HepG2 (cell line): ENCODE results near the gene FAM240A. TPM values are rescaled to one million over a fixed set of nuclear protein-coding genes. Genes with fewer than 3 reads are reported as not detected.

Source experiments
- ATAC-seq: fragments of 200-7000 bp; cut with Tn5 transposase; 3 replicates; pipeline ENCODE4 v1.9.1; 2020; ENCODE audit warnings: mild to moderate bottlenecking, moderate library complexity
- BruUV-seq: library from RNA; stranded (reverse); fragments of 400-500 nt; replicated peaks from 2 replicates; lab custom pipeline; 2021; lab: Mats Ljungman, UMichigan
- CTCF ChIA-PET: fragments of 300-600 bp; formaldehyde crosslinking; extraction: SDS; loops from one replicate; lab custom pipeline; 2021; ENCODE audit warnings: low total read pairs, inconsistent platforms, low intra/inter-chr PET ratio; lab: Yijun Ruan, JAX
- POLR2A ChIA-PET: fragments of 350-600 bp; sonication (Branson Sonifier 250); formaldehyde crosslinking; loops from one replicate; lab custom pipeline; 2020; ENCODE audit warnings: antibody characterized with exemption, inconsistent platforms; lab: Yijun Ruan, JAX
- DNase-seq: peaks from one replicate; pipeline ENCODE4 v3.0.0-alpha.2; 2015; ENCODE audit warnings: low spot score
- FAIRE-seq: peaks from 3 replicates; lab custom pipeline; 2011; peaks lifted over from hg19 to GRCh38; lab: Jason Lieb, UNC
- H2AFZ ChIP-seq: one replicate; pipeline ENCODE4 v1.6.1; 2011; ENCODE audit warnings: low read length, inconsistent platforms
- H3K27ac ChIP-seq: fragments of 300-600 bp; 3 replicates; pipeline ENCODE4 v1.8.0; 2011; ENCODE audit warnings: mixed run types, mild to moderate bottlenecking, mixed read lengths, low read length, inconsistent platforms; ENCODE audit not compliant: insufficient read depth; ENCODE audit errors: extremely low read length
- H3K27me3 ChIP-seq, 2 experiments: fragments of 200-600 bp in 1 of 2; 2 replicates in 1 of 2; 3 replicates in 1 of 2; pipeline versions ENCODE4 v1.6.0 to v1.8.0; 2011; ENCODE audit warnings: low read length in 2 of 2, mild to moderate bottlenecking in 2 of 2, moderate library complexity in 2 of 2, inconsistent platforms in 1 of 2; ENCODE audit not compliant: insufficient read depth in 2 of 2, control insufficient read depth in 1 of 2
- H3K36me3 ChIP-seq, 2 experiments: fragments of 200-600 bp in 1 of 2; replicated peaks in 1 of 2; 2 replicates in 1 of 2; 3 replicates in 1 of 2; pipeline versions ENCODE4 v1.5.1 to v1.8.0; 2011; ENCODE audit warnings: low read length in 2 of 2, inconsistent platforms in 1 of 2; ENCODE audit not compliant: insufficient read depth in 2 of 2, control insufficient read depth in 1 of 2
- H3K4me1 ChIP-seq: 2 replicates; pipeline ENCODE4 v1.5.1; 2012; ENCODE audit warnings: low read length, inconsistent platforms; ENCODE audit not compliant: insufficient read depth
- H3K4me2 ChIP-seq: 2 replicates; pipeline ENCODE4 v1.6.0; 2011; ENCODE audit warnings: low read depth, low read length, inconsistent platforms
- H3K4me3 ChIP-seq, 3 experiments: fragments of 200-600 bp in 1 of 3; sonication (generic), shearing (Covaris generic) in 1 of 3; replicated peaks in 1 of 3; 2 replicates each; pipeline ENCODE4 v1.5.1; 2011 to 2016; ENCODE audit warnings: low read length in 3 of 3, inconsistent platforms in 2 of 3, low read depth in 2 of 3, mild to moderate bottlenecking in 2 of 3, control low read depth in 1 of 3, mixed read lengths in 1 of 3; ENCODE audit not compliant: insufficient read depth in 1 of 3
- H3K79me2 ChIP-seq: one replicate; pipeline ENCODE4 v1.6.1; 2011; ENCODE audit warnings: low read length, inconsistent platforms; ENCODE audit not compliant: insufficient read depth
- H3K9ac ChIP-seq: 2 replicates; pipeline ENCODE4 v1.6.0; 2011; ENCODE audit warnings: mild to moderate bottlenecking, low read depth, low read length, inconsistent platforms; ENCODE audit not compliant: insufficient read depth
- H3K9me3 ChIP-seq: 2 replicates; pipeline ENCODE4 v1.5.1; 2012; ENCODE audit warnings: mild to moderate bottlenecking, low read length
- H4K20me1 ChIP-seq: 2 replicates; pipeline ENCODE4 v1.6.0; 2011; ENCODE audit warnings: inconsistent platforms, mild to moderate bottlenecking, low read length, moderate library complexity; ENCODE audit not compliant: insufficient read depth
- ASH2L ChIP-seq: fragments of 300-600, 200-600 bp; sonication (generic); IDR thresholded peaks from 2 replicates; pipeline ENCODE4 v1.7.0; 2017; ENCODE audit warnings: low read depth, mild to moderate bottlenecking, moderate library complexity, mixed read lengths, low read length; ENCODE audit not compliant: insufficient read length
- DNMT1 ChIP-seq: sonication (generic); formaldehyde crosslinking; IDR thresholded peaks from 2 replicates; pipeline ENCODE4 v1.5.1; 2020; ENCODE audit warnings: mild to moderate bottlenecking, missing genetic modification reagents
- KDM2A ChIP-seq: sonication (generic); formaldehyde crosslinking; IDR thresholded peaks from 2 replicates; pipeline ENCODE4 v1.4.0; 2020; ENCODE audit warnings: low read depth, missing genetic modification reagents, borderline replicate concordance
- KLF6 ChIP-seq: IDR thresholded peaks from 2 replicates; pipeline ENCODE4 v1.8.0; 2016; ENCODE audit warnings: missing biosample characterization, missing genetic modification reagents
- POLR2AphosphoS2 ChIP-seq: IDR thresholded peaks from 2 replicates; pipeline ENCODE4 v1.6.1; 2011; ENCODE audit warnings: low read depth, low read length, improper control_type of control experiment
- RBM22 ChIP-seq: fragments of 200-400 bp; formaldehyde crosslinking; optimal IDR thresholded peaks from 2 replicates; pipeline ENCODE3; 2017; ENCODE audit warnings: mild to moderate bottlenecking, low read length, moderate library complexity
- TAF1 ChIP-seq: sonication (generic); formaldehyde crosslinking; IDR thresholded peaks from 2 replicates; pipeline ENCODE4 v1.4.0; 2020; ENCODE audit warnings: missing genetic modification reagents
- ZNF224 ChIP-seq: sonication (generic); formaldehyde crosslinking; IDR thresholded peaks from 2 replicates; pipeline ENCODE4 v1.5.0; 2020; ENCODE audit warnings: mild to moderate bottlenecking, missing genetic modification reagents
- ZNF317 ChIP-seq: sonication (generic); formaldehyde crosslinking; IDR thresholded peaks from 2 replicates; pipeline ENCODE4 v1.5.0; 2020; ENCODE audit warnings: mild to moderate bottlenecking, missing genetic modification reagents
- ZNF326 ChIP-seq: sonication (generic); formaldehyde crosslinking; IDR thresholded peaks from 2 replicates; pipeline ENCODE4 v1.4.0; 2020; ENCODE audit warnings: missing genetic modification reagents, borderline replicate concordance
- ZNF747 ChIP-seq: sonication (generic); formaldehyde crosslinking; IDR thresholded peaks from 2 replicates; pipeline ENCODE4 v1.8.1; 2023; ENCODE audit warnings: missing genetic modification reagents, mild to moderate bottlenecking, borderline replicate concordance
- WGBS: methylation state at CpG from one replicate; pipeline ENCODE4 v1.1.6; 2017; ENCODE audit warnings: low lambda C conversion rate; 5-methylcytosine and 5-hydroxymethylcytosine counted together
- in situ Hi-C: cut with HindIII; loops from 2 replicates; pipeline ENCODE4 v1.10.0; 2017; ENCODE audit warnings: low pct_unique_long_range_greater_than_20kb; ENCODE audit not compliant: extremely low pct_ligation_motif_present
- intact Hi-C: fragments of 100-400 bp; cut with micrococcal nuclease; formaldehyde crosslinking; loops from one replicate; pipeline ENCODE4 v1.10.0; 2022; ENCODE audit not compliant: unreplicated experiment
- polyA plus RNA-seq, 8 experiments: library from polyadenylated mRNA; depleted of rRNA in 3 of 8; stranded (reverse) in 7 of 8; unstranded in 1 of 8; fragments of >200 nt; fragmentation: Illumina TruSeq in 4 of 8; extraction: Trizol in 4 of 8; gene quantifications; 2 replicates each; pipeline versions ENCODE4 v1.2.1 to v1.2.3, GENCODE V29; 2011 to 2016; ENCODE audit warnings: low read depth in 4 of 8, missing spikeins in 1 of 8, mixed read lengths in 1 of 8; ENCODE audit not compliant: insufficient read depth in 1 of 8
- total RNA-seq, 5 experiments: library from RNA; depleted of rRNA; stranded (reverse); fragments of >200 nt; fragmentation: Illumina TruSeq; extraction: Trizol; gene quantifications; 2 replicates each; pipeline ENCODE4 v1.2.3, GENCODE V29; 2016; ENCODE audit warnings: low read depth in 1 of 5
- TF ChIP-seq, protein P1 (sequence below): sonication (generic); formaldehyde crosslinking; IDR thresholded peaks from 2 replicates; pipeline ENCODE4 v1.4.0; 2020; ENCODE audit warnings: missing genetic modification reagents, borderline replicate concordance

The FAM240A gene
- total and polyA plus RNA-seq, 2 of the 13 experiments (the other 11 are each of a cell fraction or from before 2014, with no cell fraction given), result not detected

DNA sequence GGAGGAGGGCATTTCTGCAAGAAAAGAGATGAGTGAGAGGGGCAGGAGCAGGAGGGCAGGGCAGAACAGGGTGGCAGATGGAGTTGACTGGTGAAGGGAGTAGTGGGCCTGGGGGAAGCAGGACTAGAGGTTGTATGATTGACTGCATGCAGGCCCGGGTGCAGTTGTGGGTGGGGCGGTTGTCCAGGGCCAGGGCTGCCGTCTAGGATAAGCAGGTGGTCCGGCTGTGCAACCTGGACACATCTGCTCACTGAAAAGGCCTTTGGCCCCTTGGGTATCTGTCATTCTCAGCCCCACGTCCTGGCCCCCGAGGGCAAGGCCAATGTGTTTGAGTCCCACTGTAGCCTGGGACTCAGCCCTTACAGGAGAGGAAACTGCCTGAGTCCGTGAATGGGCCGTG is 55.8 kb downstream of the FAM240A start (continued):
- no peak for TF ChIP-seq POLR2AphosphoS2
- no peak for TF ChIP-seq RBM22

DNA sequence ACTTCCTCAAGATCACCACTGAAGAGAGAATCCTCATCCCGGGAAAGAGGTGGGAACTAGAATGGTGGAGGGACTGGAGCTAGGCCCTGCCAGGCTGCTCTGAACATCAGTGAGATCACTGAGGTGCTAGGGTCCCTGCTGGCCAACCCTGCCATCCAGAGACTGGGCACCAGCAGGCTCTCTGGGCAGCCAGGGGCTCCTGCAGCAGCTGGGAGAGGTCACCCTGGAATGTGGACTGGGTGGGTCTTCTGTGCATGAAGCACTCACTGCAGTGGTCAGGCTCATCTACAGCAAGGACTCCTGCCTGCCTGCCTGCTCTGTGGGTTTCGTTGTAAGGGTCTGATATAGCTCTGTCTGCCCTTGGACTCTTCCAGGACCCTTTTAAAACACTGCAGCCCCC is 56.3 kb downstream of the FAM240A start:
- no TSS peak for BruUV-seq
- no peak for ATAC-seq

DNA sequence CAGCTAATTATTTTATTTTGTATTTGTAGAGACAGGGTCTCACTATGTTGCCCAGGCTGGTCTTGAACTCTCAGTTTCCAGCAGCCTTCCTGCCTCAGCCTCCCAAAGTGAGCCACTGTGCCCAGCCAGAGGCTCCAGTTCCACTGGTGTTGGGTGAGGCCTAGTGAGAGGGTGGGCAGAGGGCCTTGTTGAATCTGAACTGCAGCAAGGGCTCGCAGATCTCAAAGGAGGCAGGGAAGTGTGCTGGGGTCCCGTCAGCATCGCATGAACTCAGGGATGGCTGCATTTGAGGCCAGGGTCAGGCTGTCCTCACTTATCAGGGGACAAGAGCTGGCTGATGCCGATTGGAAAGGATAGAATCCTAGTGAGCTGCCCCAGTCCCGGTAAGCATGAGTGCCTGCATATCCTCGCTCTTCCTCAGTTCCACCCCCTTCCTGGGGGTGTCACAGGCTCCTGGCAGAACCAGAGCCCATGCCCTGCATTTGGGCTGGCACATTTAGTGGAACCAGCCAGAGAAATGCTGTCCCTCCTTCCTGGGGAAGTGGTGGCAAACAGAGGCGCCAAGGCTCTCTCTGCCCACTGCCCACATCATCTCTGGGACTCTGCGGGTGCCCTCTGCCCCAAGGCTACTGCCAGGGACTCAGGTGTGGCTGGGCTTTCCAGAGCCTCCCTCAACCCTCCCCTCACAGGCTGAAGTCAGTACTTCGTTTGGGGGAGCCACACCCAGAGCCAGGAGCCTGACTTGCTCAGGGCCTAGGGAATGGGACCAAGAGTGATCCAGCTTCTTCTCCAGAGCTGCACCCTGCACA is 57.1 kb downstream of the FAM240A start:
- BruUV-seq, result no TSS peak
- 34% methylated on average over 4 of the region's 9 CpGs for WGBS
- ChIA-PET CTCF (no interaction called here), POLR2A (no interaction called here)
- intact Hi-C loops, result no loop called here
- H4K20me1 ChIP-seq, result no peaks in the 10 kb centered on the region
- peaks cover 0 to 19% of the 10 kb centered on the region in 2 experiments; a peak in 3 of 5 replicates for H3K27me3 ChIP-seq
- no peak overlapping the region for H3K9ac ChIP-seq
- FAIRE-seq (no peak), ATAC-seq (no peak), DNase-seq (no peak)
- H3K4me3 ChIP-seq, result no peak overlapping the region
- no peak overlapping the region for H3K27ac ChIP-seq
- H3K4me2 ChIP-seq, result no peak overlapping the region
- no peak overlapping the region for H2AFZ ChIP-seq
- no peaks in the 10 kb centered on the region for H3K36me3 ChIP-seq
- no peaks in the 10 kb centered on the region for H3K4me1 ChIP-seq
- no peaks in the 10 kb centered on the region for H3K9me3 ChIP-seq
- H3K79me2 ChIP-seq, result no peaks in the 10 kb centered on the region
- in situ Hi-C loops, result loop anchor here (10.0 kb wide), 1 partner anchor 185 kb away; no protein-coding TSS in a partner anchor
- TF ChIP-seq DNMT1 (CRISPR knock-in tag) (no peak), ZNF224 (CRISPR knock-in tag) (no peak), KDM2A (CRISPR knock-in tag) (no peak), KLF6 (no peak), TAF1 (CRISPR knock-in tag) (no peak), ZNF747 (CRISPR knock-in tag) (no peak), ASH2L (no peak), ZNF317 (CRISPR knock-in tag) (no peak)
- TF ChIP-seq, protein P1, sequence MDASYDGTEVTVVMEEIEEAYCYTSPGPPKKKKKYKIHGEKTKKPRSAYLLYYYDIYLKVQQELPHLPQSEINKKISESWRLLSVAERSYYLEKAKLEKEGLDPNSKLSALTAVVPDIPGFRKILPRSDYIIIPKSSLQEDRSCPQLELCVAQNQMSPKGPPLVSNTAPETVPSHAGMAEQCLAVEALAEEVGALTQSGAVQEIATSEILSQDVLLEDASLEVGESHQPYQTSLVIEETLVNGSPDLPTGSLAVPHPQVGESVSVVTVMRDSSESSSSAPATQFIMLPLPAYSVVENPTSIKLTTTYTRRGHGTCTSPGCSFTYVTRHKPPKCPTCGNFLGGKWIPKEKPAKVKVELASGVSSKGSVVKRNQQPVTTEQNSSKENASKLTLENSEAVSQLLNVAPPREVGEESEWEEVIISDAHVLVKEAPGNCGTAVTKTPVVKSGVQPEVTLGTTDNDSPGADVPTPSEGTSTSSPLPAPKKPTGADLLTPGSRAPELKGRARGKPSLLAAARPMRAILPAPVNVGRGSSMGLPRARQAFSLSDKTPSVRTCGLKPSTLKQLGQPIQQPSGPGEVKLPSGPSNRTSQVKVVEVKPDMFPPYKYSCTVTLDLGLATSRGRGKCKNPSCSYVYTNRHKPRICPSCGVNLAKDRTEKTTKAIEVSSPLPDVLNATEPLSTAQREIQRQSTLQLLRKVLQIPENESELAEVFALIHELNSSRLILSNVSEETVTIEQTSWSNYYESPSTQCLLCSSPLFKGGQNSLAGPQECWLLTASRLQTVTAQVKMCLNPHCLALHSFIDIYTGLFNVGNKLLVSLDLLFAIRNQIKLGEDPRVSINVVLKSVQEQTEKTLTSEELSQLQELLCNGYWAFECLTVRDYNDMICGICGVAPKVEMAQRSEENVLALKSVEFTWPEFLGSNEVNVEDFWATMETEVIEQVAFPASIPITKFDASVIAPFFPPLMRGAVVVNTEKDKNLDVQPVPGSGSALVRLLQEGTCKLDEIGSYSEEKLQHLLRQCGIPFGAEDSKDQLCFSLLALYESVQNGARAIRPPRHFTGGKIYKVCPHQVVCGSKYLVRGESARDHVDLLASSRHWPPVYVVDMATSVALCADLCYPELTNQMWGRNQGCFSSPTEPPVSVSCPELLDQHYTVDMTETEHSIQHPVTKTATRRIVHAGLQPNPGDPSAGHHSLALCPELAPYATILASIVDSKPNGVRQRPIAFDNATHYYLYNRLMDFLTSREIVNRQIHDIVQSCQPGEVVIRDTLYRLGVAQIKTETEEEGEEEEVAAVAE, result no peak

More for the DNA sequence above, 56.3 kb downstream of the FAM240A start:
- Histone ChIP-seq H4K20me1 (no peaks in the 10 kb centered on the region), H3K9me3 (no peaks in the 10 kb centered on the region), H3K36me3 (no peaks in the 10 kb centered on the region), H2AFZ (no peak overlapping the region), H3K4me3 (no peak overlapping the region), H3K9ac (no peak overlapping the region), H3K27me3 (peaks cover 1 to 20% of the 10 kb centered on the region in 2 experiments; a peak in 1 of 5 replicates), H3K79me2 (no peaks in the 10 kb centered on the region), H3K4me1 (no peaks in the 10 kb centered on the region), H3K4me2 (no peak overlapping the region), H3K27ac (no peak overlapping the region)
- CTCF ChIA-PET, result no interaction called here
- FAIRE-seq (no peak), DNase-seq (no peak)
- no peak for TF ChIP-seq ZNF326 (CRISPR knock-in tag)
- POLR2A ChIA-PET, result no interaction called here
- WGBS, result 4% methylated on average over 2 of the region's 2 CpGs
- intact Hi-C loops, result no loop called here
- in situ Hi-C loops, result loop anchor here (10.0 kb wide), 1 partner anchor 184 kb away; no protein-coding TSS in a partner anchor
